ENCODE results near the gene CCDC201. TPM values are rescaled to one million over a fixed set of nuclear protein-coding genes. Genes with fewer than 3 reads are reported as not detected.

The CCDC201 gene
- total and polyA plus RNA-seq, 2 donors (not counting 3 experiments of a cell fraction or from before 2014, with no cell fraction given), result not detected

GRCh38 chr7:45885264-45885882 lies 12.5 kb upstream of the CCDC201 start:
- Histone ChIP-seq H3K9me1 (replicated peaks; ENCODE audit: control insufficient read depth, extremely low read depth, insufficient read depth, low read length) (no peaks in the 10 kb centered on the region), H3K4me3 (replicated peaks in 1 of 3; ENCODE audit: insufficient read depth in 1 of 3, low read depth in 1 of 3, low read length in 3 of 3) (no peak overlapping the region), H3K4me2 (ENCODE audit: insufficient read depth, low read length) (no peak overlapping the region), H3K79me2 (ENCODE audit: control insufficient read depth, insufficient read depth, low read length) (no peaks in the 10 kb centered on the region), H3K27ac (ENCODE audit: insufficient read depth, low read depth, low read length) (no peak overlapping the region), H3K9ac (replicated peaks; ENCODE audit: extremely low read depth, insufficient read depth, low read length) (no peak overlapping the region), H2AFZ (ENCODE audit: low read depth, low read length) (peak overlapping the region; percentile 30), H3K9me3 (replicated peaks; ENCODE audit: control insufficient read depth, insufficient read depth, low read length) (no peaks in the 10 kb centered on the region), H3K27me3 (ENCODE audit: control insufficient read depth in 2 of 2, insufficient read depth in 2 of 2, low read length in 2 of 2) (no peaks in the 10 kb centered on the region), H3K4me1 (ENCODE audit: control insufficient read depth, extremely low read depth, insufficient read depth, low read length) (peaks cover 46% of the 10 kb centered on the region), H4K20me1 (replicated peaks; ENCODE audit: control insufficient read depth, extremely low read depth, insufficient read depth, low read length) (no peaks in the 10 kb centered on the region), H3K36me3 (ENCODE audit: control insufficient read depth in 2 of 2, extremely low read depth in 1 of 2, insufficient read depth in 2 of 2, low read length in 2 of 2) (no peaks in the 10 kb centered on the region)
- dilution Hi-C loops (cut with MboI; ENCODE audit: extremely low pct_ligation_motif_present, low sequenced_read_pairs) (no loop called here), intact Hi-C loops (cut with micrococcal nuclease) (no loop called here)
- no TSS peak for BruUV-seq (replicated peaks)
- ChIA-PET CTCF (interaction anchor here (0.7 kb wide), 1 partner anchor 31 kb away, joined by 3 read pairs; no protein-coding TSS in a partner anchor), POLR2A (no interaction called here)
- FAIRE-seq (peak; percentile 50), DNase-seq (ENCODE audit: low read depth, low spot score) (no peak)
- no peak for TF ChIP-seq FOS (IDR thresholded peaks at IDR 0.05; ENCODE audit: borderline replicate concordance, insufficient read depth, low read length)
- no peak for TF ChIP-seq JUN (IDR thresholded peaks at IDR 0.05; ENCODE audit: borderline replicate concordance, insufficient read depth, insufficient read length, low read depth)
- TF ChIP-seq CTCF (IDR thresholded peaks at IDR 0.05; ENCODE audit: extremely low read depth in 1 of 2, insufficient read depth in 1 of 2, low read depth in 1 of 2, low read length in 2 of 2), result no peak
- TF ChIP-seq POLR2A (IDR thresholded peaks at IDR 0.05; ENCODE audit: low read depth, low read length), result no peak
- TF ChIP-seq POLR2AphosphoS5 (IDR thresholded peaks at IDR 0.05; ENCODE audit: insufficient read depth, low read depth, low read length), result no peak
- no peak for TF ChIP-seq EZH2 (IDR thresholded peaks at IDR 0.05; ENCODE audit: borderline replicate concordance, low read depth, low read length, severe bottlenecking)
- TF ChIP-seq MAX (IDR thresholded peaks at IDR 0.05; ENCODE audit: insufficient read depth, insufficient read length), result no peak
- TF ChIP-seq MYC (IDR thresholded peaks at IDR 0.05; ENCODE audit: low read depth, low read length), result no peak
- TF ChIP-seq GATA2 (IDR thresholded peaks at IDR 0.05; ENCODE audit: insufficient read depth, insufficient read length, low read depth, low read length), result no peak

Measured in endothelial cell of umbilical vein (primary cell).